Activated T-helper 1 cell treated with anti-CD3 and anti-CD28 coated beads, Interleukin-12 subunit alpha, Interleukin-12 subunit beta, Interleukin-2, Interleukin-4 antibody, amounts not matched to agents 30 ng/mL and 10 ng/mL and 1 ng/mL, durations not matched to agents 14 hours and 24 hours and 36 hours (primary cell): ENCODE measurements around the gene DHX35. TPM values are rescaled to one million over a fixed set of nuclear protein-coding genes. Genes with fewer than 3 reads are reported as not detected.

Experiments used
- DNase-seq: peaks from one replicate; pipeline ENCODE4 v3.0.0; 2021; ENCODE audit warnings: low spot score
- H3K27ac Mint-ChIP-seq: one replicate; pipeline ENCODE4 v1.8.0; 2021; ENCODE audit warnings: mild to moderate bottlenecking, mixed read lengths
- H3K27me3 Mint-ChIP-seq: one replicate; pipeline ENCODE4 v1.8.0; 2022; ENCODE audit warnings: mild to moderate bottlenecking, moderate library complexity, mixed read lengths; ENCODE audit not compliant: insufficient read depth
- H3K36me3 Mint-ChIP-seq: one replicate; pipeline ENCODE4 v1.8.0; 2021; ENCODE audit warnings: low read depth, mixed read lengths
- H3K4me1 Mint-ChIP-seq: one replicate; pipeline ENCODE4 v1.8.0; 2021; ENCODE audit warnings: low read depth, mixed read lengths
- H3K4me3 Mint-ChIP-seq: one replicate; pipeline ENCODE4 v1.8.0; 2021; ENCODE audit warnings: mild to moderate bottlenecking, moderate library complexity, mixed read lengths
- H3K9me3 Mint-ChIP-seq: one replicate; pipeline ENCODE4 v1.8.0; 2021; ENCODE audit warnings: mixed read lengths
- intact Hi-C: fragments of 100-400 bp; cut with micrococcal nuclease; formaldehyde crosslinking; loops from one replicate; pipeline ENCODE4 v1.15.1; 2024
- total RNA-seq: library from RNA; stranded (reverse); gene quantifications from 2 replicates; pipeline ENCODE4 v1.2.3, GENCODE V29; 2022

The DHX35 gene
- total RNA-seq, 1 donor from 2014 or later, result 17.2 TPM

DNA sequence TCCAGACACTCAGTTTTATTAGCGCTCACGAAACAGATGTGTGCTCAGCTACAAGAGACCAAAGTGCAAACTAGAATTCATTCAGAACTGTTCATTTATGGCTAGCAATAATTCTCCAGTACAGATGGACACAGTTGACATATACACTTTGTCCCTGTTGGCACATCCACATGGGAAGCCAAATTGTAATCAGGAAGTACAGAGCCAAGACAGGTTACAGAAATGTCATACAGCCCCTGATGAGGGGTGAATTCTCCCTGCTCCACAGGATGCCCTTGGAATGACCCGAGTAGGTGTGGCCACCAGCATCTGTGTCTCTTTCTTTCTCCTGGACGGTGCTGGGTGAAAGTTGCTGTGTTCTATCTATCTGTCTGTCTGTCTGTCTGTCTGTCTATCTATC is 7.6 kb downstream of the DHX35 start:
- Mint-ChIP-seq H3K36me3 (peaks cover 28% of the 10 kb centered on the region), H3K9me3 (no peaks in the 10 kb centered on the region), H3K27ac (no peak overlapping the region), H3K4me1 (peaks cover 16% of the 10 kb centered on the region), H3K27me3 (no peaks in the 10 kb centered on the region), H3K4me3 (no peak overlapping the region)
- DNase-seq, result no peak
- intact Hi-C loops, result no loop called here

DNA sequence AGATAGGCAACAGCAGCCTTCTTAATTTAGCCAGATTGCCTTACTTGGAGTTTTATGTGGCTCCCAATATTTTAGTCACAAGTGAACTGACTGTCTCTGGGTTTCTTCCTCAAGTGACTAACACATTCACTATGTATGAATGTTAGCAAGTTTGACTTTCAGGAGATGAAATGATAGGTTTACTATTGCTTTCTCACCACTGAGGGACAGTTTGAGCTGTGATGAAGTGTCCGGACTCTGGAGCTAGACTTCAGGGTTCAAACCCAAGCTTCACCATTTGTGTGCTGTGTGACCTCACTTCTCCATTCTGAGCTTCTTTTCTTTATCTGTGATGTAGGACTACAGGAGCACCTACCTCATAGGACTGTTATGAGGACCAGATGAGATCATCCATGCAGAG is 8.2 kb downstream of the DHX35 start:
- H3K27me3 Mint-ChIP-seq, result no peaks in the 10 kb centered on the region
- H3K27ac Mint-ChIP-seq, result peak overlapping the region; percentile 24
- no peak for DNase-seq
- peaks cover 24% of the 10 kb centered on the region for H3K36me3 Mint-ChIP-seq
- H3K9me3 Mint-ChIP-seq, result no peaks in the 10 kb centered on the region
- no peak overlapping the region for H3K4me3 Mint-ChIP-seq
- H3K4me1 Mint-ChIP-seq, result peaks cover 11% of the 10 kb centered on the region
- intact Hi-C loops, result no loop called here

DNA sequence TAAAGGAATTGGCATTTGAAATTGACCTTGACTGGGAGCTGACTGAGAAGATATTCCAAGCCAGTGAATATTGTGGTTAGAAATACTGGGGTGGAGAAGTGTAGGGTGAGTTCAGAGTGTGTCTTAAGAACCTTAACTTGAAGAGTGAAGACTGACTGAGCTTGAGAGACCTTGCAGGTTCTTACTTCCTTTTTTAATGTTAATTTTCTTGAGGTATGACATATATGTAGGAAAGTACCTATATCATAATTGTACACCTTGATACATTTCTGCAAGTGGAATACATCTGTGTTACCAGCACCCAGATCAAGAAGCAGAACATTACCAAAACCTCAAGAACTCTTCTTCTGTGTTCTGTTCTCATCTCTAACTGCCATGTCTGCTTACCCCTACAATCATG is 11.0 kb downstream of the DHX35 start:
- Mint-ChIP-seq H3K27ac (no peak overlapping the region), H3K4me3 (no peak overlapping the region), H3K36me3 (peaks cover 20% of the 10 kb centered on the region), H3K9me3 (no peaks in the 10 kb centered on the region), H3K4me1 (peaks cover 6% of the 10 kb centered on the region), H3K27me3 (no peaks in the 10 kb centered on the region)
- intact Hi-C loops, result no loop called here
- no peak for DNase-seq

DNA sequence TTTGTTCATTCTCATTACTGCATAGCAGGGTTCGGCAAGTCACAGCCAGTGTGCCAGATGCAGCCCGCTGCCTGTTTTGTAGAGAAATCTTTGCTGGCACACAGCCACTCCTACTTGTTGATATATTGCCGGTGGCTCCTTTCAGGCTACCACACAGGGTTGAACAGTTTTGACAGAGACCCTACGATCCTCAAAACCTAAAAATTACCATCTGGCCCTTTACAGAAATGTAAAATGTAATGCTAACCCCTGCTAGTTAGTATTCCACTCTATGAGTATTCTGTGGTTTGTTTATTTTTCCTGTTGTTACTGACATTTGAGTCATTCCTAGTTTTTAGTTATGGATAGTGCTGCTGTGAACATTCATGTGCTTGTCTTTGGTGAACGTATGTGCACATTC is 11.5 kb downstream of the DHX35 start:
- intact Hi-C loops, result no loop called here
- peaks cover 20% of the 10 kb centered on the region for H3K36me3 Mint-ChIP-seq
- peaks cover 6% of the 10 kb centered on the region for H3K4me1 Mint-ChIP-seq
- no peak for DNase-seq
- no peaks in the 10 kb centered on the region for H3K27me3 Mint-ChIP-seq
- H3K27ac Mint-ChIP-seq, result no peak overlapping the region
- H3K9me3 Mint-ChIP-seq, result no peaks in the 10 kb centered on the region
- no peak overlapping the region for H3K4me3 Mint-ChIP-seq

GRCh38 chr20:38975539-38976120 is 13.5 kb downstream of the DHX35 start:
- DNase-seq, result no peak
- Mint-ChIP-seq H3K9me3 (no peaks in the 10 kb centered on the region), H3K27ac (no peak overlapping the region), H3K36me3 (peaks cover 19% of the 10 kb centered on the region), H3K27me3 (no peaks in the 10 kb centered on the region), H3K4me3 (no peak overlapping the region), H3K4me1 (peaks cover 2% of the 10 kb centered on the region)
- intact Hi-C loops, result no loop called here

GRCh38 chr20:38979434-38979833 is 17.3 kb downstream of the DHX35 start:
- no peak overlapping the region for H3K4me3 Mint-ChIP-seq
- peaks cover 10% of the 10 kb centered on the region for H3K36me3 Mint-ChIP-seq
- H3K9me3 Mint-ChIP-seq, result no peaks in the 10 kb centered on the region
- no peak overlapping the region for H3K27ac Mint-ChIP-seq
- intact Hi-C loops, result no loop called here
- H3K4me1 Mint-ChIP-seq, result peaks cover 8% of the 10 kb centered on the region
- no peaks in the 10 kb centered on the region for H3K27me3 Mint-ChIP-seq
- no peak for DNase-seq

- no peak for DNase-seq
- Mint-ChIP-seq H3K27ac (no peak overlapping the region), H3K36me3 (peaks cover 10% of the 10 kb centered on the region), H3K27me3 (no peaks in the 10 kb centered on the region), H3K4me3 (no peak overlapping the region), H3K4me1 (peaks cover 8% of the 10 kb centered on the region), H3K9me3 (no peaks in the 10 kb centered on the region)
- intact Hi-C loops, result loop anchor here (5.0 kb wide), 1 partner anchor 42 kb away; no protein-coding TSS in a partner anchor
These were observed 17.7 kb downstream of the DHX35 start for GRCh38 chr20:38979842-38980241.

DNA sequence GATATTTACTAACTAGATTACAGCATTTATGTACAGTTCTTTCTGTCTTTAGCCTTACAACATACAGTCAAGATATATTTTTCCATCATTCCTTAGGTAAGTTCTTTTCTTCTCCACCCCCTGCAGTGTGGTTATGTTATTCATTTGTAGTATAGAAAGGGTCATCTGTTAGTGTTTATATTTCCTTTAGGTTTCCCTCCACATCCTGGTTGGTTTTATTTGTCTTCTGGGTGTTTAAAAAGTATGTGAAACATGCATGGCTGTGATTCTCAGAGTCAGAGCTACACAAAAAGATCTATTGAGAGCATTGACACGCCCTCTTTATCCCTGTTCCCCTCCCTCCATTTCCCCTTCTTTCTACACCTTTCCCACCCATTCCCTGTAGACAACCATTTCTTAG is 20.1 kb downstream of the DHX35 start:
- DNase-seq, result no peak
- no peak overlapping the region for H3K27ac Mint-ChIP-seq
- H3K27me3 Mint-ChIP-seq, result no peaks in the 10 kb centered on the region
- H3K4me3 Mint-ChIP-seq, result no peak overlapping the region
- H3K4me1 Mint-ChIP-seq, result peaks cover 17% of the 10 kb centered on the region
- intact Hi-C loops, result loop anchor here (5.0 kb wide), 1 partner anchor 40 kb away; no protein-coding TSS in a partner anchor
- H3K9me3 Mint-ChIP-seq, result no peaks in the 10 kb centered on the region
- peaks cover 10% of the 10 kb centered on the region for H3K36me3 Mint-ChIP-seq

DNA sequence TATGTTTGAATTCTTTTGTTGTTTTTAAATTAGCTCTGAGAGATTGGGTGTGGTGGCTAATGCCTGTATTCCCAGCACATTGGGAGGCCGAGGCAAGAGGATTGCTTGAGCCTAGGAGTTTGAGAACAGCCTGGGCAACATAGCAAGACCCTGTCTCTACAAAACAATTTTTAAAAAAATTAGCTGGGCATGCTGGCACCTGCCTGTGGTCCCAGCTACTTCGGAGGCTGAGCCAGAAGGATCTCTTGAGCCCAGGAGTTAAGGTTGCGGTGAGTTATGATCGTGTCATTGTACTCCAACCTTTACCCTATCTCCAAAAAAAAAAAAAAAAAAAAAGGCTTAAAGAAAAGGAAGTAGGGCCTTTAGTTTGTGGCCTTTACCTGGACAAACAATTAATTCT is 22.9 kb downstream of the DHX35 start:
- no peak for DNase-seq
- H3K4me3 Mint-ChIP-seq, result no peak overlapping the region
- H3K9me3 Mint-ChIP-seq, result no peaks in the 10 kb centered on the region
- peaks cover 26% of the 10 kb centered on the region for H3K4me1 Mint-ChIP-seq
- no peaks in the 10 kb centered on the region for H3K27me3 Mint-ChIP-seq
- H3K36me3 Mint-ChIP-seq, result peaks cover 20% of the 10 kb centered on the region
- intact Hi-C loops, result no loop called here
- no peak overlapping the region for H3K27ac Mint-ChIP-seq

DNA sequence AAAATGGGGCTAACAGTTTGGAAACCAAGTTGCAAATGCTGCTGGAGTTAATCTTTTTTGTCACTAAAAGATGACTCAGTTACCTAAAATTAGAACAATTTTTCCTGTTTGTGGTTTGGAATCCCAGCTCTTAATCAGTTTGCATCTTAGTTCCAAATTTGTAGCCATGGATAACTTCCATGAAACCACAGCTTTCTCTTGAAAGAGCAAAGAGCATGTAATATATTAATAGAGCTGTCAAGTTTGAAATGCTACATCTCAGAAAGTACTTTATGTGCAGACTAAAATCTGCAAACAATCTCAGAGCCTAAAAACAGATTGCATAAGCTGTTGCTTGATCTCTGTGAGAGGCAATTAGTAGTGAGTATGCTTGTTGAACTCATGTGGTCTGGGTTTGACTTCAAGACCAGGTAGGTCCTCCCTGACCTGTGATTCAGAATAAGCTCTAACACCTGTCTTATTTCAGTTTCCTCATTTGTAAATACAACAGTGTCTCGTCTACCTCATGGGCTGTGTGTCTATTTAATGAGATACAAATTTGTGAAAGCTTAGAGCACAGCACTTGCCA is 23.5 kb downstream of the DHX35 start:
- H3K4me1 Mint-ChIP-seq, result peaks cover 26% of the 10 kb centered on the region
- intact Hi-C loops, result no loop called here
- H3K9me3 Mint-ChIP-seq, result no peaks in the 10 kb centered on the region
- no peak overlapping the region for H3K4me3 Mint-ChIP-seq
- no peaks in the 10 kb centered on the region for H3K27me3 Mint-ChIP-seq
- peaks cover 17% of the 10 kb centered on the region for H3K36me3 Mint-ChIP-seq
- H3K27ac Mint-ChIP-seq, result no peak overlapping the region
- no peak for DNase-seq

DNA sequence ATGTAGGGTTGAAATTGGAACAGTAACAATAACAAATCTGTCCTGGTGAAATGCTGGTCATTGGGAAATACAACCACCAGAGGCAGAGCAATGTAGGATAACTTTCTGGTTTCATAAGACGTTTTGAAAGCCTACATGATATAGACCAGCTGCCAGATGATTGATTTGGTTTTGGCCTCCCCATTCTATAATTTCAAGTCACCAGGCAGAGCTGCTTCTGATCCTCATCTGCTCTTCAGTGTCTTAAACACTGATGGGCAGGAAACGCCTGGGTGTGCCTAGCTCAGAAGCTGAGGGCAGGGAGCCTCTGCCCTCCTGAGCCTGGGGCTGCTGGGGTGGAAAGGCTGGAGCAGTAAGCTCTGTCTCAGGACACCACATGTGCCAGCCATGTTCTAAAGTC is 24.5 kb downstream of the DHX35 start:
- H3K27ac Mint-ChIP-seq, result no peak overlapping the region
- intact Hi-C loops, result no loop called here
- H3K4me3 Mint-ChIP-seq, result no peak overlapping the region
- H3K9me3 Mint-ChIP-seq, result no peaks in the 10 kb centered on the region
- peaks cover 19% of the 10 kb centered on the region for H3K36me3 Mint-ChIP-seq
- peaks cover 26% of the 10 kb centered on the region for H3K4me1 Mint-ChIP-seq
- DNase-seq, result no peak
- no peaks in the 10 kb centered on the region for H3K27me3 Mint-ChIP-seq

DNA sequence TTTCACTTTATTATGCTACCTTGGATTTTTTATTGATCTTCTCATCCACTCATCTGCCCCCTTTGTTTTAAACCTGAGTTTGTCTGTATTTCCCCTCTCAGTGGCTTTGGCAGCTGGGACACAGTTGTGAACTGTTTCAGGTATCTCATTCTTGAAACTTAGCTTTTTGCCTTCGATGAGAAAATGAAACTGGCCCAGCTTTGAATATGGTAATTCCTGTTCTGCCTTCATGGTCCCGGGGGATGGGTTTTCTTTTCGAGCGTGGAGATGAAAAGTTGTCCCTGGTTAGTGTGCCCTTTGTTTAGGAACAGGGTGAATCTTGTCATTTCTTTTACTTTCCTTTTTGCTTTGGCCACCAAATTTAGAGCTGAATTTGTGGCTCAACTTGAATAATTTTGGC is 25.6 kb downstream of the DHX35 start:
- peaks cover 17% of the 10 kb centered on the region for H3K36me3 Mint-ChIP-seq
- H3K4me3 Mint-ChIP-seq, result peak overlapping the region; percentile 3
- H3K4me1 Mint-ChIP-seq, result peaks cover 18% of the 10 kb centered on the region
- peak overlapping the region; percentile 60 for H3K27ac Mint-ChIP-seq
- no peaks in the 10 kb centered on the region for H3K9me3 Mint-ChIP-seq
- no peaks in the 10 kb centered on the region for H3K27me3 Mint-ChIP-seq
- DNase-seq, result no peak
- intact Hi-C loops, result no loop called here

- intact Hi-C loops, result no loop called here
- no peaks in the 10 kb centered on the region for H3K9me3 Mint-ChIP-seq
- H3K27me3 Mint-ChIP-seq, result no peaks in the 10 kb centered on the region
- H3K36me3 Mint-ChIP-seq, result peaks cover 21% of the 10 kb centered on the region
- no peak overlapping the region for H3K4me3 Mint-ChIP-seq
- no peak overlapping the region for H3K27ac Mint-ChIP-seq
- H3K4me1 Mint-ChIP-seq, result peaks cover 18% of the 10 kb centered on the region
- no peak for DNase-seq
These were observed 28.6 kb downstream of the DHX35 start for GRCh38 chr20:38990728-38991127.
